Prostate gland (tissue), 2 donors: ENCODE data around the gene TMEM154.

Experiments
- POLR2A ChIP-seq: fragments of 450-650 bp; IDR thresholded peaks from one replicate; pipeline ENCODE4 v1.6.1; 2016; ENCODE audit warnings: antibody characterized with exemption, mild to moderate bottlenecking
- TF ChIP-seq, protein P1 (sequence below), 4 experiments: fragments of 200-600 bp in 2 of 4; fragments of 450-650 bp in 2 of 4; sonication (generic) in 2 of 4; IDR thresholded peaks; 1 replicate in 3 of 4; 2 replicates in 1 of 4; pipeline ENCODE4 v1.5.1; 2016 to 2019; ENCODE audit warnings: antibody characterized with exemption in 4 of 4, mild to moderate bottlenecking in 2 of 4, moderate library complexity in 2 of 4

- TF ChIP-seq, protein P1, sequence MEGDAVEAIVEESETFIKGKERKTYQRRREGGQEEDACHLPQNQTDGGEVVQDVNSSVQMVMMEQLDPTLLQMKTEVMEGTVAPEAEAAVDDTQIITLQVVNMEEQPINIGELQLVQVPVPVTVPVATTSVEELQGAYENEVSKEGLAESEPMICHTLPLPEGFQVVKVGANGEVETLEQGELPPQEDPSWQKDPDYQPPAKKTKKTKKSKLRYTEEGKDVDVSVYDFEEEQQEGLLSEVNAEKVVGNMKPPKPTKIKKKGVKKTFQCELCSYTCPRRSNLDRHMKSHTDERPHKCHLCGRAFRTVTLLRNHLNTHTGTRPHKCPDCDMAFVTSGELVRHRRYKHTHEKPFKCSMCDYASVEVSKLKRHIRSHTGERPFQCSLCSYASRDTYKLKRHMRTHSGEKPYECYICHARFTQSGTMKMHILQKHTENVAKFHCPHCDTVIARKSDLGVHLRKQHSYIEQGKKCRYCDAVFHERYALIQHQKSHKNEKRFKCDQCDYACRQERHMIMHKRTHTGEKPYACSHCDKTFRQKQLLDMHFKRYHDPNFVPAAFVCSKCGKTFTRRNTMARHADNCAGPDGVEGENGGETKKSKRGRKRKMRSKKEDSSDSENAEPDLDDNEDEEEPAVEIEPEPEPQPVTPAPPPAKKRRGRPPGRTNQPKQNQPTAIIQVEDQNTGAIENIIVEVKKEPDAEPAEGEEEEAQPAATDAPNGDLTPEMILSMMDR (IDR thresholded peaks at IDR 0.05) = no peak
- no peak for TF ChIP-seq POLR2A
These were observed 69.7 kb downstream of the TMEM154 start for GRCh38 chr4:152610131-152610530.
